PC-3 (cell line): Measurements from ENCODE around the gene ATP6AP1. TPM values are rescaled to one million over a fixed set of nuclear protein-coding genes. Genes with fewer than 3 reads are reported as not detected.

Experiments
- ATAC-seq: fragments of 200-7000 bp; cut with Tn5 transposase; 2 replicates; pipeline ENCODE4 v1.9.1; 2020; ENCODE audit warnings: mild to moderate bottlenecking, moderate library complexity
- BruUV-seq: library from RNA; stranded (reverse); fragments of 400-500 nt; replicated peaks from 2 replicates; lab custom pipeline; 2021; lab: Mats Ljungman, UMichigan
- CTCF ChIA-PET: fragments of 300-600 bp; sonication (Branson Sonifier 250); formaldehyde crosslinking; loops from one replicate; lab custom pipeline; 2022; ENCODE audit warnings: antibody characterized with exemption; lab: Charles Lee
- POLR2A ChIA-PET: fragments of 300-600 bp; sonication (Branson Sonifier 250); formaldehyde crosslinking; loops from one replicate; lab custom pipeline; 2022; ENCODE audit warnings: antibody characterized with exemption; ENCODE audit not compliant: unreplicated experiment; lab: Charles Lee
- DNase-seq: peaks from one replicate; pipeline ENCODE4 v3.0.0-alpha.2; 2015
- H2AFZ ChIP-seq: fragments of 300-600 bp; sonication (generic); 2 replicates; pipeline ENCODE4 v1.6.0; 2016; ENCODE audit warnings: antibody characterized with exemption, low read length
- H3F3A ChIP-seq: fragments of 300-600 bp; sonication (generic); one replicate; pipeline ENCODE4 v1.6.0; 2017; ENCODE audit warnings: antibody characterized with exemption, low read length, control low read depth, mild to moderate bottlenecking; ENCODE audit not compliant: unreplicated experiment
- H3K27ac ChIP-seq: fragments of 300-600 bp; sonication (generic); 2 replicates; pipeline ENCODE4 v1.5.1; 2016; ENCODE audit warnings: mild to moderate bottlenecking, low read length
- H3K27me3 ChIP-seq: fragments of 300-600 bp; sonication (generic); 2 replicates; pipeline ENCODE4 v1.6.1; 2016; ENCODE audit warnings: low read length, mixed read lengths
- H3K36me3 ChIP-seq: fragments of 300-600 bp; sonication (generic); 2 replicates; pipeline ENCODE4 v1.6.1; 2016; ENCODE audit warnings: low read depth, mixed run types, low read length, mixed read lengths
- H3K4me1 ChIP-seq: fragments of 300-600 bp; sonication (generic); 2 replicates; pipeline ENCODE4 v1.5.1; 2016; ENCODE audit warnings: low read length; ENCODE audit not compliant: insufficient read depth
- H3K4me2 ChIP-seq: fragments of 300-600 bp; sonication (generic); 2 replicates; pipeline ENCODE4 v1.6.0; 2016; ENCODE audit warnings: low read length
- H3K4me3 ChIP-seq: fragments of 300-600 bp; sonication (generic); 2 replicates; pipeline ENCODE4 v1.5.1; 2016; ENCODE audit warnings: mild to moderate bottlenecking, low read length, mixed read lengths
- H3K79me2 ChIP-seq: fragments of 300-600 bp; sonication (generic); 2 replicates; pipeline ENCODE4 v1.6.1; 2017; ENCODE audit warnings: low read length, mixed read lengths
- H3K9ac ChIP-seq: fragments of 300-600 bp; sonication (generic); 2 replicates; pipeline ENCODE4 v1.6.0; 2016; ENCODE audit warnings: mild to moderate bottlenecking, low read length
- H3K9me2 ChIP-seq: fragments of 300-600 bp; sonication (generic); replicated peaks from 2 replicates; pipeline ENCODE4 v1.6.1; 2016; ENCODE audit warnings: mixed run types, low read length, mixed read lengths
- H3K9me3 ChIP-seq: fragments of 300-600 bp; sonication (generic); 2 replicates; pipeline ENCODE4 v1.6.1; 2016; ENCODE audit warnings: low read length, mixed read lengths
- H4K20me1 ChIP-seq: fragments of 300-600 bp; sonication (generic); 2 replicates; pipeline ENCODE4 v1.6.1; 2016; ENCODE audit warnings: low read length, mixed read lengths
- CTCF ChIP-seq: fragments of 300-600 bp; sonication (generic); conservative IDR thresholded peaks from 2 replicates; pipeline ENCODE4 v1.5.1; 2017; ENCODE audit warnings: antibody characterized with exemption, low read depth, mild to moderate bottlenecking, low read length
- EZH2 ChIP-seq: fragments of 300-600 bp; sonication (generic); IDR thresholded peaks from one replicate; pipeline ENCODE4 v1.6.1; 2017; ENCODE audit warnings: antibody characterized with exemption, mild to moderate bottlenecking, low read length; ENCODE audit not compliant: unreplicated experiment
- EZH2phosphoT487 ChIP-seq: fragments of 300-600 bp; sonication (generic); IDR thresholded peaks from 2 replicates; pipeline ENCODE4 v1.6.1; 2018; ENCODE audit warnings: mild to moderate bottlenecking, antibody characterized with exemption, low read length, borderline replicate concordance
- intact Hi-C: fragments of 100-400 bp; cut with micrococcal nuclease; formaldehyde crosslinking; loops from 2 replicates; pipeline ENCODE4 v1.9.0; 2023
- total RNA-seq: library from RNA; depleted of rRNA; stranded (reverse); fragments of >200 nt; gene quantifications from 2 replicates; pipeline ENCODE4 v1.2.3, GENCODE V29; 2014

ATP6AP1 gene
- total RNA-seq, 1 experiment from 2014 or later = 68.7 TPM

DNA sequence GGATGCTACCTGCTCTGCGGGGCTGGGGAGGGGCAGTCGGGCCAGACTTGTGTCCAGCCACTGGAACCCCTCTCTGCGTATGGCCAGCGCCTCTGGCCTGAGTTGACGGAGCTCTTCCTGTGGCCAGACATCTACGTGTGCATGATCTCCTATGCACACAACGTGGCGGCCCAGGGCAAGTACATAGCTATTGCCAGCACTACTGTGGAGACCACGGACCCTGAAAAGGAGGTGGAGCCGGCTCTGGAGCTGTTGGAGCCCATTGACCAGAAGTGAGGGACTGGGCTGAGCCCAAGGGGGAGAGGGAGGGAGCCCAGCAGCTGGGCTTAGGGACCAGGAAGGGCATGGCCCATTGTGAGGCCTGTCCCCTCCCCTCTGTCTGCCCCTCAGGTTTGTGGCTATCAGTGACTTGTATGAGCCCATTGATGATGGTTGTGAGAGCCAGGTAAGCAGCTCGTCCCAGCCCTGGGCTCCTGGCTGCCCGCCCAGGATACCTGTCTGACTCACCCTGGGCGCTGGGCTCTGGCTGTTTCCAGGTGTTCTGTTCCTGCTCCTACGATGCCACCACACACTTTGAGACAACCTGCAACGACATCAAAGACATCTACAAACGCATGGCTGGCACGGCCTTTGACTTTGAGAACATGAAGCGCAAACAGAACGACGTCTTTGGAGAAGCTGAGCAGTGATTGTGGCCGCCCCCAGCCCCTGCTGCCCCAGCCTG is 13.7 kb downstream of the ATP6AP1 start:
- CTCF ChIA-PET = no interaction called here
- TSS peak; percentile 28 for BruUV-seq
- Histone ChIP-seq H3K9me2 (no peaks in the 10 kb centered on the region), H3K4me3 (no peak overlapping the region), H4K20me1 (peaks cover 11% of the 10 kb centered on the region), H3K4me2 (no peak overlapping the region), H3K79me2 (peaks cover 54% of the 10 kb centered on the region), H3K9me3 (no peaks in the 10 kb centered on the region), H3K36me3 (peaks cover 4% of the 10 kb centered on the region; the same call in 1 of the 2 replicates), H3K27ac (no peak overlapping the region), H3K9ac (no peak overlapping the region), H3K4me1 (peaks cover 35% of the 10 kb centered on the region), H3K27me3 (no peaks in the 10 kb centered on the region), H2AFZ (no peak overlapping the region), H3F3A (no peaks in the 10 kb centered on the region)
- POLR2A ChIA-PET = no interaction called here
- peak; percentile 74 for DNase-seq
- ATAC-seq = no peak; the same call in 1 of the 2 replicates
- TF ChIP-seq EZH2 (no peak), CTCF (no peak), EZH2phosphoT487 (no peak)
- intact Hi-C loops = loop anchor here (5.0 kb wide), 1 partner anchor 35 kb away; the partner anchor contains the start of gene LAGE3

DNA sequence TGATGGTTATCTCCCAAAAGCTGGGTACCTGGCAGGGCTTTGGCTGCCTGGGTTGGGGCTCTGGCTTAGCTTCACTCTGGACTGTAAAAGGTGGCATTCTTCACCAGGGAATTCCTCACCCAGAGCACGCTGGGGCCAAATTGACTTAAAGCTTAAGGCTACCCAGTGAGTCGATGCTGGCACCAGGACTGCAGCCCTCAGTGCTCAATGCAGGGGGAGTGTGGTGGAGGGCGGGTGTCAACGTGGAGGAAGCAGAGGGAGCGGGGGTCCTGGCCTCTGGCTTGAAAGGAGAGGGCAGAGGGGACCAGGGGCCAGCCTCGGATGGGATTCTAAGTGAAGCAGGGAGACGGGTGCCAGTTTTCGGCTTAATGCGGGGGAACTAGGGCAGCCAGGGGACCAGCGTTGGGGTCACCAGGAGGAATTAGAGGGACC is 15.0 kb downstream of the ATP6AP1 start:
- no TSS peak for BruUV-seq
- no peaks in the 10 kb centered on the region for H3K9me2 ChIP-seq
- H3K4me1 ChIP-seq = peaks cover 28% of the 10 kb centered on the region
- ChIA-PET POLR2A (no interaction called here), CTCF (no interaction called here)
- H4K20me1 ChIP-seq = 0 out of 2 replicates have a peak, but pooled peaks cover 4% of the 10 kb centered on the region
- peaks cover 4% of the 10 kb centered on the region; the same call in 1 of the 2 replicates for H3K36me3 ChIP-seq
- H3K27me3 ChIP-seq = no peaks in the 10 kb centered on the region
- no peaks in the 10 kb centered on the region for H3K9me3 ChIP-seq
- ATAC-seq (peak; percentile 46), DNase-seq (peak; percentile 5)
- H2AFZ ChIP-seq = no peak overlapping the region
- 0 out of 2 replicates have a peak overlapping the region, but pooled peaks have one; percentile 25 for H3K9ac ChIP-seq
- intact Hi-C loops = loop anchor here (5.0 kb wide), 1 partner anchor 34 kb away; the partner anchor contains the start of gene LAGE3
- H3K4me2 ChIP-seq = peak overlapping the region; percentile 80
- TF ChIP-seq CTCF (no peak), EZH2 (no peak), EZH2phosphoT487 (no peak)
- H3K79me2 ChIP-seq = peaks cover 41% of the 10 kb centered on the region
- H3F3A ChIP-seq = no peaks in the 10 kb centered on the region
- H3K27ac ChIP-seq = 0 out of 2 replicates have a peak overlapping the region, but pooled peaks have one; percentile 18
- H3K4me3 ChIP-seq = peak overlapping the region; percentile 60; the same call in 1 of the 2 replicates
